Diencephalon (tissue), 1 donor: ENCODE measurements around the gene BROX. TPM values are rescaled to one million over a fixed set of nuclear protein-coding genes. Genes with fewer than 3 reads are reported as not detected.

Experiments
- total RNA-seq: library from RNA; depleted of rRNA; stranded (reverse); fragments of >200 nt; gene quantifications from one replicate; pipeline ENCODE4 v1.2.3, GENCODE V29; 2014

Gene BROX
- total RNA-seq: 56.3 TPM

DNA sequence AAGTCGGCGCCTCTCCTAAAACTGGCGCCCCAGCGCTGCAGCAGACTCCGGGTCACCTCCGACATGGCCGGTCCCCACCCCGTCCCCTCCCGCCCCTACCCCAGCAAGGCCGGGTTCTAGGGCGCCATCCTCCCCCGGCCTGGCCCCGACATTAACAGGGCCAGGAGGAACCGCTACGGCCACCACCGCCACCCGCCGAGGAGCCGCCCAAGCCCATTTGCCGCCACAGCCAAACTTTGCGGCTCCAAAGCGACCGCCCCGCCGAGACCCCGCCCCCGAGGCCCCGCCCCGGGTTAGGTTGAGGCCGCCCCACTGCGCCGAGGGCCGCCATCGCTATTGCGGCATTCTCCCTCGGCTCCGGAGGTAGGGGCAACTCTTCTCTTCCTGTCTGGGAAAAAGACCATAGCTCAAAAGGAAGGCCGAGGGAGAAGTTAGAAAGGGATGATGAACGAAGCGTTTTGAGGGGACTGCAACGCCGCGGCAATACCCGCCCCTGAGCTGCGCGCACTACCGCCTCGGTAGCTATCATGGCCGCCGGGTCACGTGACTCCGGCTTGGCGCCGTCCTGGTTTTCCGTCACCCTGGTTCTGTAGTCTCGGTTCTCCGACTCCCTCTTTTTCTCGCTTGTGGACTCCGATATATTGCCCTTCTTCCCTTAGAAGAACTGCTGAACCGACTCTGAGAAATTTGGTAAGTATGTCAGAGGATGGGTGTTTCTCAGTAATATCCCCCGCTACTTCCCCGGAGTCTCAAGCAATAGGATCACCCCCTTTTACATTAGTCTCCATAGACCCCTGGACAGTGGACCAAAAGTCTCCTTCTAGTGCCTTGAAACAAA lies at the start of gene BROX, which contains the start of gene AIDA:
BROX (plus strand) TSS at position 312 of the 838 bp plus-strand sequence. CDS start 3,136 bp downstream, outside the sequence.
AIDA (minus strand) TSS at position 239 of the 838 bp plus-strand sequence; CDS start at position 65, 174 bp downstream.

DNA sequence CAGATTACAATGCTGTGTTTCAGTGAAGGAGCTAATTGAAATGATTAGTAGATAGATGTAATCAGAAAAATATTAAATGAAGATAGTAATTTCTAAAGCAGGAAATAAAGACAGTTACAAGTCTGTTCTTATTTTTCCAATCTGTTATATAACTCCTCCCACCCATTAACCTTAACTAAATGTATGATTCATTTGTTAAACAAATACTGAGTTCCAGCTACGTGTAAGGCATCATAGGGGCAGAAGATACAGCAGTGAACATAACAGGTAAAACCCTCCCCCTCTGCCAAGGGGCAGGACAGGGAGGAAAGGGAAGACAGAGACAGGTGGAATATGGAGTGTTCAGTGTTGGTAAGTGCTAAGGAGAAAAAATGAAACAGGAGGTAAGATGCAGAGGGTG lies 24.6 kb downstream of the BROX start, which contains the start of gene FAM177B:
FAM177B (plus strand) TSS at position 231 of the 400 bp plus-strand sequence. CDS start 9,344 bp downstream, outside the sequence.

Other genes with a start within 250 kb of the BROX start
- 0.23 TPM for gene HHIPL2, start 164.5 kb upstream of the BROX start, total RNA-seq
- 15.9 TPM for gene TAF1A, start 122.6 kb upstream of the BROX start, total RNA-seq
- gene MIA3, start 94.5 kb upstream of the BROX start, total RNA-seq: 57.4 TPM
- gene AIDA, start 73 bp upstream of the BROX start, total RNA-seq: 50.3 TPM
- 0.23 TPM for gene FAM177B, start 24.6 kb downstream of the BROX start, total RNA-seq
- gene DISP1, start 102.5 kb downstream of the BROX start, total RNA-seq: 8.5 TPM